Umbilical cord (tissue), 2 donors: ENCODE measurements around the gene MORN3. TPM values are rescaled to one million over a fixed set of nuclear protein-coding genes. Genes with fewer than 3 reads are reported as not detected.
A peak's percentile ranks its signal among the peaks of the same experiment; 100 is the strongest.
"Not testable (repeated sequence)": the region's sequence is repeated elsewhere in the genome, so short reads cannot be mapped to it uniquely, and the experiment has no call there.

ENCODE experiments used
- DNase-seq: peaks from one replicate; pipeline ENCODE4 v3.0.0-alpha.2; 2015; ENCODE audit warnings: low spot score
- total RNA-seq: library from RNA; depleted of rRNA; stranded (reverse); fragments of >200 nt; gene quantifications from one replicate; pipeline ENCODE4 v1.2.3, GENCODE V29; 2014; ENCODE audit warnings: low replicate concordance; ENCODE audit not compliant: insufficient read depth

Gene MORN3, protein sequence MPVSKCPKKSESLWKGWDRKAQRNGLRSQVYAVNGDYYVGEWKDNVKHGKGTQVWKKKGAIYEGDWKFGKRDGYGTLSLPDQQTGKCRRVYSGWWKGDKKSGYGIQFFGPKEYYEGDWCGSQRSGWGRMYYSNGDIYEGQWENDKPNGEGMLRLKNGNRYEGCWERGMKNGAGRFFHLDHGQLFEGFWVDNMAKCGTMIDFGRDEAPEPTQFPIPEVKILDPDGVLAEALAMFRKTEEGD
- 1.9 TPM for total RNA-seq

DNA sequence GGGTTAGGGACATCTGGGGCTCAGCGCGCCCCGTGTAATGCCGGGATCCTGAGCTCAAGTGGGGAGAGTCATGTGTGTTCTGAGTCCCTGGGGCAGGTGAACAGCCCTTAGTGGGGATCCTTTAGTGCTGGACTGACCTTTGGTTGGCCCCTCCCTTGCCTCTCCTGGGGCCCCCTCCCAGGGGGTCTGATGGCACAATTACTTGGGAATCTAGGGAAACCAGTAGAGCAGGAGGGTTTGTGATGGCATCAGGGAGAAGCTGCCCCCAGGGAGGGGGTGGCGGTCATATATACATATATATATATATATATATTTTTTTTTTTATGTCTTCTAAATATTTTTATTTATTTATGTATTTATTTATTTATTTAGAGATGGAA lies at the start of gene MORN3:
TSS of gene MORN3 (minus strand) at position 134 of the 380 bp plus-strand sequence. CDS start 171 bp downstream, outside the sequence.
- no peak for DNase-seq

DNA sequence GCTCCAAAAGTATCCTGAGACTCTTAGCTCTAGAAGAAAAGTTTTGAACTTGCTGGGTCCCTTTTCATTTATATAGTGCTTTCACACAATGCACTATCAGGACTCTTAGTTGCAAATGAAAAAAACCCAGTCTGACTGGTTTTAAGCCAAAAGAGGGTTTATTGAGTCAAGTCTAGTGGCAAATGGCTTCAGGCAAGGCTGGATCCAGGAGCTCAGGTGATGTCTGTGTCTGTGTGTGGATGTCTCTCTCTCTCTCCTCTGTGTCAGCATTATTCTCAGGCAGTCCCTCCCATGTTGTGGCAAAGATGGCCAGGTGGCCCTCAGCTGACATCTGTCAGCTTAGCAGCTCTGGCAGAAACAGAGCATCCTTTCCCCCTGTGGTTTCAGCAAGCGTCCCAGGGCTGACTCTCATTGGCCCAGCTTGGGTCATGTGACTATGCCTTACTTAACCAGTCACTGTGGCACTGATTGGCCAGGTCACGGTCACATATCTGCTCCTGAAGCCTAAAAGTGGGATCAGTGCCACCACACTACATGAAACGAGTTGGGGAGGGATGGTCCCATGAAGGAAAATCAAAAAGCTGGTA lies 49.3 kb upstream of the MORN3 start:
- no peak for DNase-seq

DNA sequence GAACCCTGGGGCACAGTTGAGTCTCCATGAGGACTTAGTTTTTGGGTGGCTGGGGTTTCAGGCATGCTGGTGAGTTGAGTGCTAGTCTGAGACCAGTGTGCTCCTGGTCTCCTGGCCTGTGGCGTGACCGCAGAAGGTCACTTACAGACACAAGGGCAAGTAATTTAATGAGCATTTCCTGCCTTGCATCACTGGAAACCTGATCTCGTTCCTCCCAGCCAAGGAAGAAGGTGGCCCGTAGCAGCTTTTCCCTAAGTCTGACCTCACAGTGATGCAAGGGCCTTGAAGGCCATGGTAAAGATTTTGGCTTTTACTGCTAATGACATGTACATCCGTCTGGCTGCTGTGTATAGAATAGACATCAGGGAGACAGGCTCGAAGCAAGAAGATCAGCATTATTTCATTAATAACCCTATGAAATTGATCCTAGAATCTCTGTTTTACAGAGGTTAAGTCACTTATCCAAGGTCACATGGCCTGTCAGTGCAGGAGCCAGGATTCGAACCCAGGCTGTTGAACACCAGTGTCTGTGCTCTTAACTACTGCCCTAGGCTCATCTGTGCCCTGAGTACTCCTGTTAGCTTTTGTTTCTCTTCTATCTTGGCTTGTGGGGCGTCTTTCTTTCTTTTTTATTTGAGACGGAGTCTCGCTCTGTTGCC lies 47.7 kb upstream of the MORN3 start:
- no peak for DNase-seq

DNA sequence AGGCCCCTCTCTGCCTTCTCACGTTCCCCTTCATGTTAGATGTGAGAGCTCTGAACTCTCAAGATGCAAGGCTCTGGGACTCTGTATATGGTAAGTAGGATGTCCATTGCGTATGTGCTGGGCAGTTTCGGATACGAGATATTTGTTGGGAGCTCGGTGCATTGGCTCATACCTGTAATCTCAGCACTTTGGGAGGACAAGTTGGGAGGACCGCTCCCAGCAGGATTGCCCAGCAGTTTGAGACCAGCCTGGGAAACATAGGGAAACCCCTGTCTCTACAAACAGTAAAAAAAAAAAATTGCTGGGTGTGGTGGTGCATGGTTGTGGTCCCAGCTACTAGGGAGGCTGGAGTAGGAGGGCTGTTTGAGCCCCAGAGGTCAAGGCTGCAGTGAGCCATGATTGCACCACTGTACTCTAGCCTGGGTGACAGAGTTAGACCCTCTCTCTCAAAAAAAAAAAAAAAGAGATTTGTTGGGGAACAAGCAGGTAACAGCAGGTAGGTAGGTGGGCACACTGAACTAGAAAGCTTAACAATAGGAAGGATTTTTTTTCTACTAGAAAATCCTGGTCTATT lies 46.5 kb upstream of the MORN3 start:
- DNase-seq, result no peak

DNA sequence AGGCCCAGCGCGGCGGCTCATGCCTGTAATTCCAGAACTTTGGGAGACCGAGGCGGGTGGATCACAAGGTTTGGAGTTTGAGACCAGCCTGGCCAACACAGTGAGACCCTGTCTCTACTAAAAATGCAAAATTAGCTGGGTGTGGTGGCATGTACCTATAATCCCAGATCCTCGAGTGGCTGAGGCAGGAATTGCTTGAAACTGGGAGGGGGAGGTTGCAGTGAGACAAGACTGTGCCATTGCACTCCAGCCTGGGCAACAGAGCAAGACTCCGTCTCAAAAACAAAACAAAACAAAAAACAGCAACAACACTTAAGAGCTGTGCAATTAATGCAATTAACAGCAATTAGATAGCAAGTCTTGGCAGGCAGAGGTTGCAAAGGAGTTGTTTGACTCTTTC lies 45.6 kb upstream of the MORN3 start:
- DNase-seq, result not testable (repeated sequence)

DNA sequence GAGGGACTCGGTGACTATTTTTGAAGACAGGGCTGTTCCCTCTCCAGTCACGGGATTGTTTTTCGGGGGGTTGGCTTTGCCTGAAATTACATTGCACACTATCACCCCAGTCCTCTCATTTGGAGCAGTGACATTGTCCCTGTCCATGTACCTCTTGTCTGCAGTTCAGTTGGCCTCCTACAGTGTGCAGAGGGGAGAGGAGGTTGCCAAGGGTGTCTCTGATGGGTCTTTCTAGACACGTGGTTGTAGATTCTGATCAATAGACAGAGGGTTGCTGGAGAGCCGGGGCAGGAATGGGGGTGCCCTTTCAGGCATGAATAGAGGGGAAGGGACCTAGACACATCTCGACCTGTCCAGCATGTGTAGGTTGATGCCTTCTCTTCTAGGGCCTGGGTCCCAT lies 44.3 kb upstream of the MORN3 start:
- DNase-seq, result no peak

DNA sequence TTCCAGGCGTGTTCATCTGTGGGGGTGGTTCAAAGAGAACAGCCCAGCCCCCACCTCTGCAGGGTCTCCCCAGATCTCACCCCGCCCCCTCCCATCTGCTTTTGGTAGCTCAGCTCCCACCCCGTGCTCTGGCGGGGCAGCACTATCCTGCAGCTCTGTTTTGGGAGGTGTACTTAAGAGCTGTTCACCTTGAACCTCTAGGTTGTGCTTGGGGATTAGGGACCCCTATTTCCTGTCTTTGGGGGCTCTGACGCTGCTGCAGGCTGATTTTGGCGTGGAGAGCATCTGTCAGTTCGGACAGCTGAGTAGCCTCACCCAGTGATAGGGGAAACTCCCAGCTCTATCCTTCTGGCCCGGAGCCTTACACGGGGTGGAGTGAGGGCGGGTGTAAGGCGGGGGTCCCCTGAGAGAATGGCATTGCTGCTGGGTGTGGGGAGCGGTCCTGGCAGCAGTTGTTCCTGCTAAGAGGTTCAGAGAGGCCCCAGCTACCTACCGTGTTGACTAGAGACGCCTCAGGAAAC lies 43.9 kb upstream of the MORN3 start:
- DNase-seq, result peak; percentile 60

DNA sequence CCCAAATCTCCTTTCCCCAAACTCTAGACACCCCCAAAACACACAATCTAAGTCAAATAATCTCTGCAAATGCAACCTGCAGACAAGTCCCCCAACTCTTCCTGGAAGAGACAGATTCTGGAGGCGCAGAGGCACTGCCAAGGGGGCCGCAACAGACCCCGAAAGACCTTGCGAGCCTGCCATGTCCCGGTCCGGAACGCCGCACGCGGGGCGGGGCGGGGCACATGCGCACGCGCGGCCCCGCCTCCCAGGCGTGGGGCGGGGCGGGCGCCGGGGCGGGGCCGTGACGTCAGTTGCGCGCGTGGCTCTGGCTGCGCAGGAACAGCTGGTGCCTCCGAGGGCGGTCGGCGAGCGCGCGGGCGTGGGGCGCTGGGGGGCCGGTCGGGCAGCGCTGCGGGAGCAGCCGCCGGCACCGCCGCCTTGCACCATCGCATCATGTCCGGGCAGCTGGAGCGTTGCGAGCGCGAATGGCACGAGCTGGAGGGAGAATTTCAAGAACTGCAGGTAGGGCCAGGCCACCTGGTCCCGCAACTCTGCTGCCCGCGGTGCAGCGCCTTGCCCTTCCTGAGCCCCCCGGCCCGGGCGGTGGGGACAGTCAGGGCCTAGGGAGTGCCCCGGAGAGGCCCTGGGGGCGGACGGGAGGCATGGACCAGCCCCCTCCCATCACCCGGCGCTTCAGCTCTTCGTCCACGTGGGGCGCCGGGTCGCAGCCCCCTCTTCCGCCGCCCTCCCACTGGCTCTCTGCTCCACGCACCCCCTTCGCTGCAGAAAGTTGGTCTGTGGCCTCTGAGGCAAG lies 43.2 kb upstream of the MORN3 start, which contains the start of gene TMEM120B:
TSS of gene TMEM120B (plus strand) at position 292 of the 796 bp plus-strand sequence. CDS start at position 436, 144 bp downstream.
- peak; percentile 84 for DNase-seq

DNA sequence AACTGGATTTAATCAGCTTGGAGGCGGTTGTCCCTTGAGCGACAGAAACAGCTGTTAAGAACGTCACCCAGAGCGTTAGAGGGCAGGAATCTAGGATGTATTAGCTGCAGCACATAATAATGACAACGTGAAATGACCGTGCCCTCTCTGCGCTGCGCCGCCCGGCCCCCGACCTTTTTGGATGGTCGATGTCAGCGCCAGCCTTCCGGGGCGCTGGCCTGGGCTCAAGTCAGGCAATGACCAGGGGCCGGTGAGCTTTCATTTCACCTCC lies 42.7 kb upstream of the MORN3 start:
- peak; percentile 49 for DNase-seq

DNA sequence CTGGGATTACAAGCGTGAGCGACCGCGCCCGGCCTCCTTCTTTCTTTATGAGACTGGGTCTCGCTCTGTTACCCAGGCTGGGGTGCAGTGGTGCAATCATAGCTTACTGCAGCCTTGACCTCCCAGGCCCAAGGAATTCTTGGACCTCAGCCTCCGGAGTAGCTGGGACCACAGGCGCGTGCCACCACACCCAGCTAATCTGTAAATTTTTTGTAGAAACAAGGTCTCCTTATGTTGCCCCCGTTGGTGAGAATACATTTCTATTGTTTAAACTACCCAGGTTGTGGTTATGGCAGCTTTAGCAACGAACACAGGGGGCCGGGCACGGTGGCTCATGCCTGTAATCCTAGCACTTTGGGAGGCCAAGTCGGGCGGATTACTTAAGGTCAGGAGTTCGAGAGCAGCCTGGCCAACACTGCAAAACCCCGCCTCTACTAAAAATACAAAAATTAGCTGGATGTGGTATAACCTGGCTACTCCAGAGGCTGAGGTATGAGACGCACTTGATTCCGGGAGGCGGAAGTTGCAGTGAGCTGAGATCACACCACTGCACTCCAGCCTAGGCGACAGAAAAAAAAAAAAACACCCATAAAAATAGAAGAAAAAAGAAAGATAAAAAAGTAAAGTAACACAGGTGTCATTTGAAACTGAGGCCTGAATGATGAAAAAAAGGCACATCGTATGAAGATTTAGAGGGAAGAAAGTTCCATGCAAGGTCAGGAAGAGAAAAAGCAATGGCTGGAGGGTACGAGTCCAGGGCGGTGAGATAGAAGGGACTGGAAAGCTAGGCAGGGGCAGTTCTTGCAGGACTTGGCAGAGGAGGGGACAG lies 42.1 kb upstream of the MORN3 start:
- no peak for DNase-seq

DNA sequence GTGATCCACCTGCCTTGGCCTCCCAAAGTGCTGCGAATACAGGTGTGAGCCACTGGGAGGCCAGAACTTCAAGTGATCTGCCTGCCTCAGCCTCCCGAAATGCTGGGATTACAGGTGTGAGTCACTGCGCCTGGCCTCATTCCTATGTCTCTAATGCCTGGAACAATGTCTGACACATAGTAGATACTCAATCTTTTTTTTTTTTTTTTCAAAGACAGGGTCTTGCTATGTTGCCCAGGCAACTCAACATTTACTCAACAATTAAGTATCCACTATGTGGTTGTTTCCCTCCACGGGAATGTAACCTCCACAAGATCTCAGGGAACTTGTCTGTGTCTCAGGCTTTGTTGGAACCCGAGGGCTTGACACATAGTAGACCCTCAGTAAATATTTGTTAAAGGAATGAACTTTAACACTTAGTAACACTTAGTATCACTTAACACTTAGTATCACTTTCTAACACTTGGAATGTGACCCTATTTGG lies 40.1 kb upstream of the MORN3 start:
- no peak for DNase-seq

DNA sequence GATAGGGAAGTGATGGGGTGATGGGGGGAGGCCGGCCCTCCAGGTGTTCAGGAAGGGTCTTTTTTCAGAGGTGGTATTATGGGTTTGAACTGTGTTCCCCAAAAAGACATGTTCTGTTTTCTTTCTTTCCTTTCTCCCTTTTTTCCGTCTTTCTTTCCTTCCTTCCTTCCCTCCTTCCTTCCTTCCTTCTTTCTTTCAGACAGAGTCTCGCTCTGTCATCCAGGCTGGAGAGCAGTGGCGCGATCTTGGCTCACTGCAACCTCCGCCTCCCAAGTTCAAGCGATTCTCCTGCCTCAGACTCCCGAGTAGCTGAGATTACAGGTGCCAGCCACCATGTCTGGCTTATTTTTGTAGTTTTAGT lies 39.6 kb upstream of the MORN3 start:
- DNase-seq, result not testable (repeated sequence)

DNA sequence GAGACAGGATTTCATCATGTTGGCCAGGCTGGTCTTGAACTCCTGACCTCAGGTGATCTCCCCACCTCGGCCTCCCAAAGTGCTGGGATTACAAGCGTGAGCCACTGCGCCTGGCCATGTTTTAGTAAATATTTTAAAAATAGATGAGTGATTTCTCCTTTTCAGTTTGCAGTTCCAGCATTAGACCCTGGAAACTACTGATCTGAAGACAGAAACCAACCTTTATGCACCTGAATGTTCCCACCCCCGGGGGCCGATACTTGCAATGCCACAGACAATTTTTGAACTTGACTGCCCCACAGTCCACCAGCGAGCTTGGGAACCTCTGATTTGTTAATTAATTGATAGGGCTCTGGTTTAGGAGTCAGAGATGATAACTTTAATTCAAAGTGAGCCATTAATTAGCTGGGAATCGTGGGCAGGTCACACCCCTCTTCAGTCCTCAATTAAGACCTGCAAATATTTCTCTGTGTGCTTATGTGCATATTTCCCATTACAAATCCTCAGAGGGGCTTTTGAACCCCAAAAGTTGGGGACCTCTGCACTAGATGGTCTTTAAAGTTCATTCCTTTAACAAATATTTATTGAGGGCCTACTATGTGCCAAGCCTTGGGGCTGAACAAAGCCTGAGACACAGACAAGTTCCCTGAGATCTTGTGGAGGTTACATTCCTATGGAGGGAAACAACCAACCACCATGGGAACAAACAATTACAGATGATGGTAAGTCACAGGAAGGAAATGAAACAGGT lies 39.0 kb upstream of the MORN3 start:
- DNase-seq, result no peak

DNA sequence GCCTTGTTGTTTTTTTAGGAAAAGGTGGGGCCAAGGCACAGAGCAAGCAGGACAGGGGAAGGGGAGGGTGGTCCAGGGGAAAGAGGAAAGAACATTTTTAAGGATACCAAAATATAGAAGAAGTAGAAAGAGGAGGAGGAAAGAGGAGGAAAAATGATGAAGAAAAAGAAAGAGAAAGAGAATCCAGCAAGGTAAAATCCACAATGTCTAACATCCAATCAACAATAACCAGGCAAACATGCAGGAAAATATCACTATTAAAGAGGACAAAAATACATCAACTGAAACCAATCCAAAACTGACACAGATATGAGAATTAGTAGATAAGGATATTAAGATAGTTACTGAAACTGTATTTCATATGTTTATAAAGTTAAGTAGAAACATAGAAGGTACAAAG lies 36.1 kb upstream of the MORN3 start:
- no peak for DNase-seq

DNA sequence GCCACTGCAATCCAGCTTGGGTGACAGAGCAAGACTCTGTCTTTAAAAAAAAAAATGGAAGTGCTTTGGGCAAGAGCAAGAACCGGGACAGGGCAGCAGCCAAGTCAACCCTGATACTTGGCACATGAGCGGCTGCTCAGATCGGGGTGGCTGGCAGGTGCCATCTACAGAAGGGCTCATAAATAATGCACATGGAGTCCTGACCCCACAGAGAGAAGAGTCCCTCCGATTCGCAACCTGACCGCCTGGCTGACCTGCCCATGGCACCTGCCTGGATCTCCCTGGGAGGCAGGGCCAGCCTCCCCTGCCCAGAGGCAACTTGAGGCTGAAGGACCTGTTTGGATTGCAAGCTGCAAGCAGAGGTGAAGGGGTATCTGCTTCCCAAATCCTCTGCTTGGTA lies 33.5 kb upstream of the MORN3 start:
- no peak for DNase-seq

DNA sequence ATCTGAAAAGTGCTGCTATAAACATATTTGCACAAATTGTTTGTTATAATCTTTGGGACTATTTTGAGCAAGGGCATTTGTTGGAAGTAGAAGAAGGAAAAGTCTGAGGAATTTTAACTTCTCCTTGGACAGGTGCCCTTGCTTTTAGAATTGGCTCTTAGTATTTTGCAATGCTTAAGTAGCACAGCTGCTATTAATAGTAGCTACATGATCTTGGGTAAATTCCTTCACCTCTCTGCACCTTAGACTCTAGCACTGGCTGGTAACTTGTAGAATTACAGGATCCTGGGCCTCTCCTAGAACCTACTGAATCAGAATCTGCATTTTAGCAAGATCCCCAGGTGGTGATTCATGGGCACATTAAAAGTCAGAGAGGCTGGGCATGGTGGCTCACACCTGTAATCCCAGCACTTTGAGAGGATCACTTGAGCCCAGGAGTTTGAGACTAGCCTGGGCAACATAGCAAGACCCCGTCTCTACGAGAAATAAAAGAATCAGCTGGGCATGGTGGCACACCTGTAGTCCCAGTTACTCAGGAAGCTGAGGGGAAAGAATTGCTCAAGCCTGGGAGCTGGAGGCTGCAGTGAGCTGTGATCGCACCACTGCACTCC lies 32.3 kb upstream of the MORN3 start:
- DNase-seq, result no peak

DNA sequence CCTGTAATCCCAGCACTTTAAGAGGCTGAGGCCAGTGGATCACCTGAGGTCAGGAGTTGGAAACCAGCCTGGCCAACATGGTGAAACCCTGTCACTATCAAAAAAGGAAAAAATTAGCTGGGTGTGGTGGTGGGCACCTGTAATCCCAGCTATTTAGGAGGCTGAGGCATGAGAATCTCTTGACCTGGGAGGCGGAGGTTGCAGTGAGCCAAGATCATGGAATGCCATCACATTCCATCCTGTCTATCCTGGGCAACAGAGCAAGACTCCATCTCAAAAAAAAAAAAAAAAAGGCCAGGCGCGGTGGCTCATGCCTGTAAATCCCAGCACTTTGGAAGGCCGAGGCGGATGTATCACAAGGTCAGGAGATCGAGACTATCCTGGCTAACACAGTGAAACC lies 28.4 kb upstream of the MORN3 start:
- DNase-seq, result not testable (repeated sequence)

DNA sequence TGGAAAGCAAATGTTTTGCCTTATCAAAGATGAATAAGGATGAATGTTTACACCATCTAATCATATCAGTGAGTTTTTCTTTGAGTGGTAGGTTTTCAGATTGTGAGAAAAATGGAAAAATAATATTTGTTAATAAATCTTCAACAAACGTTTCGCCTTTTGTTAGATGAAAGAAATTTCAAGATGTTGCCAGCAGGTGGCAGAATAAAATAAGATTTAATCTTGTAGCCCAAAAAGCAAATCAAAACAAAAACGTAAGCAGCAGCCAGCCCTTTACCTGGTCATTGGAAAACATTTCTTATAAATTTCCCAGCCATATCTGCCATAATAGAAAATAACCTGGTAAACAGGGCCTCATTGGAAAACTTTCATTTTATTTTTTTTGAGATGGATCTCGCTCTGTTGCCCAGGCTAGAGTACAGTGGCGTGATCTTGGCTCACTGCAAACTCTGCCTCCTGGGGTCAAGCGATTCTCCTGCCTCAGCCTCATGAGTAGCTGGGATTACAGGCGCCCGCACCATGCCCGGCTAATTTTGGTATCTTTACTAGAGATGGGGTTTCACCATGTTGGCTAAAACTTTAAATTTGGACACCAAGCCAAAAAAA lies 27.7 kb upstream of the MORN3 start:
- peak; percentile 66 for DNase-seq

DNA sequence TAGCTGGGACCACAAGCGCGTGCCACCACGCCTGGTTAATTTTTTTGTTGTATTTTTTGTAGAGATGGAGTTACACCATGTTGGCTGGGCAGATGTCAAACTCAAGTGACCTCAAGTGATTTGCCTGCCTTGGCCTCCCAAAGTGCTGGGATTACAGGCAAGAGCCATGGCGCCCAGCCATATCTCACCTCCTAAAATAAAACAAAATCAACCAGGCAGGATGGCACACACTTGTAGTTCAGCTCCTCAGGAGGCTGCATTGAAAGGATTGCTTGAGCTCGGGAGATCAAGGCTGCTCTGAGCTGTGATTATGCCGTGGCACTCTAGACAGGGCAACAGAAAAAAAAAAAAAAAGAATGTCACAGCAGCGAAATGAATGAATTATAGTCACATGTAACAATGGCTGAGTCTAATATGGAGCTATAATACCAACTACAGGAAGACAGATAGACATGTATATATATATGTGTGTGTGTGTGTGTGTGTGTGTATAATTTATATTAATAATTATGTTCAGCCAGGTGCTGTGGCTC lies 23.8 kb upstream of the MORN3 start:
- DNase-seq, result no peak
